Activated naive CD4-positive, alpha-beta T cell treated with Interleukin-2 at 50 U/mL for 16 hours (primary cell): ENCODE results near the gene PRR33.
"Not testable (repeated sequence)": the region's sequence is repeated elsewhere in the genome, so short reads cannot be mapped to it uniquely, and the experiment has no call there.

Source experiments
- DNase-seq: peaks from one replicate; pipeline ENCODE4 v3.0.0-alpha.2; 2020

The PRR33 gene

DNA sequence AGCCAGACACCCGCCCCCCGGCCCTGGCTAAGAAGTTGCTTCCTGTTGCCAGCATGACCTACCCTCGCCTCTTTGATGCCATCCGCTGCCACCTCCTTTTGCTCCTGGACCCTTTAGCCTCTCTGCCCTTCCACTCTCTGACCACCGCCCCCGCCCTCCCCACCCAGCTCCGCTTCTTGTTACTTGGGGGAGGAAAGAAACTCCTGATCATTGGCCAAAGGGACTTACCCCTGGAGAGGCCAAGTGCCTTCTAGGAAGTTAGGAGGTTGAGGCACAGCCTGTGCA lies at the start of gene PRR33:
TSS of gene PRR33 (minus strand) at position 65 of the 285 bp plus-strand sequence. CDS start 1,311 bp downstream, outside the sequence.
- no peak for DNase-seq

DNA sequence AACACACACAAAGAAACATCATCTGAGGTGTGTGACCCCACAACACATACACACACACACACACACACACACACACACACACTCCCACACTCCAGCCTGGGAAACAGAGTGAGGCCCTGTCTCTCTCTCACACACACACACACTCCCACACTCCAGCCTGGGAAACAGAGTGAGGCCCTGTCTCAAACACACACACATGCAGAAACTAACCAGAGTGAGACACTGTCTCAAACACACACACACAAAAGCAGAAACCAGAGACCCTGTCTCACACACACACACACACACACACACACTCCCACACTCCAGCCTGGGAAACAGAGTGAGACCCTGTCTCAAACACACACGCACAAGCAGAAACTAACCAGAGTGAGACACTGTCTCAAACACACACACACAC lies 48.1 kb upstream of the PRR33 start:
- DNase-seq = not testable (repeated sequence)

DNA sequence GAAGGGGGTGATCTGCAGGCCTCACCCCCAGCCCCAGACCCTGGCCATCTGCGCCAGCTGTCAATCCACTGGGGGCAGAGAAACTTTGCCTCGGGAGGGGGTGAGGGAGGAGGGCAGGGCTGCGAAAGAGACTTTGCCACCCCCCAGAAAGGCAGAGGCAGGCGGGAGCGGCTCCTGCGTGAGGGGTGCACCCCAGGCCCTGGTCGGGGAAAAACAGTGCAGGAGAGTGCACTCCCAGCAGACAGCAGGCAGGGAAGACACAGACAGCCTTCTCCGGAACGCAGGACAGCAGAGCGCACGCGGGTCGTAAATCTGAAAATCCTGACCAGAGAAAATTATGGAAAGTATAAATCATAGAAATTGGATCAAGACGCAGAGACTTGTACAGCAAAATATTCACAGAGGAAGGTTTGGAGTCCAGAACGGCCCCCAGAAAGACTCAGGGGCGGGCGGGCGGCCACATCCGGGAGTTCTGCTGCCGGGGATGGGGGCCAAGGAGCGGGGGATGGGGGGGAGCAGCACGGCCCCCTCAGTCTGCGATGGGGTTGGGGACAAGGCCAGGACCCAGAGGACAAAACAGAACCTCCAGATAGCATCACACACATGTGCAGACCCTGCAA lies 47.4 kb upstream of the PRR33 start:
- no peak for DNase-seq

DNA sequence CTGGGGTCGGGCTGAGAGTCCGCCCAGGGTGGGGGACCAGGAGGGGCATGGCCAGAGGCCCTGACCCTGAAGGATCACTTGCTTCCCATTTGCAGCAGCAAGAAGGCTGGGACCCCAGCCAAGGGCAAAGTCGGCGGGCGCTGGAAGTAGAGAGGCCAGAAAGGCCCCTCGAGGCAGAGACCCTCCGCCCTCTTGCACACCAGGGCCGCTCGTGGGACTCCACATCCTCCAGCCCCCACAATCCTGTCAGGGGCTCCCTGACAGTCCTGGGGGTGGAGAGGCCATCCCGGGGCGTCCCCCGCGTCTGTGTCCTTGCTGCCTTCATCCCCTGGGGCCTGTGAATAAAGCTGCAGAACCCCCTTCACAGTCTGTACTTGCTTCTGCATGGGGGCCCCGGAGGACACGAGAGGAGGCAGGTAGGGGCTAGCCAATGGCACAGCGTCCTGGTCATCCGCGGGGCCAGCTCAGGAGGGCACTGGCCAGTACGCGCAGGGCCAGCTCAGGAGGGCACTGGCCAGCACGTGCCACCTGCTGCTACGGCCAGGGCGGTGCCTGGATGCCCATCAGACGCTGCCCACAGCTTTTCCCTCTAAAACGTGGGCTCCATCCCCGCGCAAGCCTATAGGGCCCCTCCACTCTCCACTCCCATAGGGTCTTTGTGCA lies 46.8 kb upstream of the PRR33 start:
- DNase-seq = no peak

DNA sequence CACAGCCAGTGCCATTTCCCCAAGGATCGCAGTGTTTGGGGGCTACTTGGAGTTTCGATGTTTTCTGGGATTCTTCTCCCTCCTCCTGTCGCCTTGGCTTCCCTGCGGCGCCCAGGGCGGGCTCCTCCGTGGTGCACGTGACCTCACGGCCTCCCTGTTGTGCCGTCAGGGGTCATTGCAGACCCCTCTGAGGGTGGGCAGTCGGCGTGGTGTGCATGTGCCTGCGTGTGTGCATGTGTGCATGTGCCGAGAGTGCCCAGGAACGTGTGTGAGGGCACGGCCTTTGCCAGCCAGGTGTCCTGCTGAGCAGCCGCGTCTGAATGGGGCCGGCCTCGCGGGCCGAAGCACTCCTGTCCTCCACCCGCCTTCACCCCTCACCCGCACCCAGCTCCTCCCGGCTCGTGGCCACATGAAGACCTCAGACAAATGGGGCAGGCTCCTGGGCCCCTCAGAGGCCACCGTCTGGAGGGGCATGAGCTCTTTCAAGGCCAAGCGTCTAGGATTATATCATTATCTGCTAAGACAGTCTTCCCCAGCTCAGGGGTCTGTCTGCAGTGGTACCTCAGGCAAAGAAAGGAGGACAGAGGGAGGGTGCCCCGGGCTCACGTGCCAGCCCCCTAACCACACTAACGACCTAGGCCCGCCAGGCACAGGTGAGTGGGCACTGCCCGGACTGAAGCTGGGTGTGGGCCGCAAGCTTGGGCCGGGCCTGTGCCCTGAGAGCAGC lies 46.1 kb upstream of the PRR33 start:
- DNase-seq = no peak

DNA sequence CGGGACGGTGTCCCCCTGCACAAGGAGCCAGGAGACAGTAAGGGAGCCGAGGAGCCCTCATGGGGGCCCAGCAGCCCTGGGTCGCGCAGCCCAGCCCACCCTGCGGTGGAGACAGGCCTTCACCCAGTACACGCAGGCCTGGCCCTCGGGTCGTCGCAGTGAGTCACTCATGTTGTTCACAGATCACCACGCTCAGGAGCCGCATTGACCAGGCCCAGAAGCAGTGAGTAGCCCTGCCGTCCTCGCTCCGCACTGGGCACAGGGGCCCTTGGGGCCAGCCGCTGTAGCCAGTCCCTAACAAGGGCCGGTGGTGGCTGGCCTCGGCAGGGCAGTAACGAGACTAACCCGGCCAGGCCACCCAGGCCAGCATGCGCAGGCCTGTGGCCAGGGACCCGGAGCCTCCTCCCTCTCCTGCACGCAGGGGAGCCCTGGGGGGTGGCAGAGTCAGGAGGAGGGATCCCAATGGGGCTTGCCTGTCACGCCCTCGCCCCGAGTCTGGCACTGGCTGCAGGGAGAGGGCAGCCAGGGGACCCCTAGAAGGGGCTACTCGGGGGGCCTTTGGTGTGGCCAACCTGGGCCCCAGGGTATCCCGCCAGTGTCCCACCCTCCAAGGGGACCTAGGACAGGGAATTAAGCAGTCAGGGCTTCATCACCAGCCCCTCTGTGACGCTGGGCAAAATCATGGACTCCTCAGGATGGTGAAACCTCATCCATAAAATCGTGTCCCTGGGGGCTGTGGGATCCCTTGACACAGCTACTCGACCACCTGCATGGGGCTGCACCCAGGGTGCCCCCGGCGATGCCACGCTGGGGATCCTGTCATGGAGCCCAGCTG lies 45.3 kb upstream of the PRR33 start:
- DNase-seq = no peak

DNA sequence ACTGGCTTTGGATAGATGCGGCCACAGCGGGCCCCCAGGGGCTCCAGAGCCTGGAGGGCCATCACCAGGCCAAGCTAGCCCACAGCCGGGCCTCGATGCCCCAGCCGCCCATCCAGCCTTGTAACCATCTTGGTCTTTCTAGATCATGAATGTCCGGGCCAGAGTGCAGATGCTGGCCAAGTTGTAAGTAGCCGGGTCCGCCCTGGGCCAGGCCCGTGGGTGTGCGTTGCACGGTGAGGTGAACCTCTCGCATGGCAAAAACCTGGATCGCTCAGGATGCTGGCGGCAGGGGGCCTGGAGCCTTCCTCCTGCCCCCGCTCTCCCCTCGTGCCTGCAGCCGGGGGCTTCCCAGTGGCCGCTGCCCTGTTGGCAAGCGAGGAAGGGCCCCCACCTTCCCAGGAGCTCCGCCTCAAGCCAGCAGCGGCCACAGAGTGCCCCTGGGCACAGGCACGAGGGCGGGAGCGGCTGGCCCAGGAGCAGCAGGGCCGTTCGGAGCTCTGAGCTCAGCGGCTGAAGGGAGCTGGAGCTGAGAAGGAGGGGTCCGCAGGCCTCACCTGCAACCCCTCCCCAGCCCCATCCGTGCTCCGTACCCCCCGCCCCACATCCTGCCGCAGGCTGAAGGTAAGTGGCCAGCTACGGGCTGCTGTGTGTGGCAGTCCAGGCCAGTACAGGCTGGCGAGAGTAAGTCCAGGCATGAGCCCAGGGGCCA lies 44.5 kb upstream of the PRR33 start:
- DNase-seq = no peak

DNA sequence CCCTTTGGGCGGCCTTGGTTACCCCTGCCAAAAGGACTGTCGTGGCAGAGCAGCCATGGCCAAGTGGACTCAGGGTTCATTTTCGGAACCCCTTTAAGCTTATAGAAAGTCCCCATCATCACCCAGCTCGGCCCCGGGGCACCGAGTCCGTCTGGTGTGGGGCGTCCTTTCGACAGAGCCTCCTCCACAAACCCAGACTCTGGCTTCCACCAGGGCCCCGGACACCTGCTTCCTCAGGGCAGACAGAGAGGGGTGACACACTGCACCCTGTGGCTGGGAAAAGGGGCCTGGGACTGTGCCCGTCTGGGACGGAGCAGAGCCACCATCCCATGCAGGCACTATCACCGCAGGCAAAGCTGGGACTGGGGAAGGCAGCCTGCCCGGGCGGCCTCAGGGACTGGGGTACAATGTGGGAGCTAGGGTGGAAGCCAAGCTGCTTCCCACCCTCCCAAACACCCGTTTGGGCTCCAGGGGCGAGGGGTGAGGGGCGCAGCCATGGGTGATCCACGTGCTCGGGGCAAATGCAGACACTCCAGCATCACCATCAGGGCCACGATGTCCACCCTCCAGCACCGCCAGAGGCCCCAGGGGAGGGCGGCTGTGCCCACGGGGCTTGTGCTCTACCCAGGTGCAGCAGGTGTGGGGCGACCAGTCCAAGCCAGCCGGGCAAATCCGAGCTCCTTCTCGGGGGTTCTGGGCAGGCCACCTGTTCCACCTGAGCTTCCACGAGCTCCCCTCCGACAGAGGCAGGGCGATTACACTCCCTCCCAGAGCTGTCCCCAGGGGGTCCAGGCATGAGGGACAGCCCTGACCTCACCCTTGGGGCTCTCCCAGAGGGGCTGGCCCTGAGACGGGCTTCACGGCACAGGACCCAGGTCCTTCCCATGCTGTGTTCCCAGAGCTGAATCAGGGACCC lies 43.7 kb upstream of the PRR33 start:
- DNase-seq = no peak

DNA sequence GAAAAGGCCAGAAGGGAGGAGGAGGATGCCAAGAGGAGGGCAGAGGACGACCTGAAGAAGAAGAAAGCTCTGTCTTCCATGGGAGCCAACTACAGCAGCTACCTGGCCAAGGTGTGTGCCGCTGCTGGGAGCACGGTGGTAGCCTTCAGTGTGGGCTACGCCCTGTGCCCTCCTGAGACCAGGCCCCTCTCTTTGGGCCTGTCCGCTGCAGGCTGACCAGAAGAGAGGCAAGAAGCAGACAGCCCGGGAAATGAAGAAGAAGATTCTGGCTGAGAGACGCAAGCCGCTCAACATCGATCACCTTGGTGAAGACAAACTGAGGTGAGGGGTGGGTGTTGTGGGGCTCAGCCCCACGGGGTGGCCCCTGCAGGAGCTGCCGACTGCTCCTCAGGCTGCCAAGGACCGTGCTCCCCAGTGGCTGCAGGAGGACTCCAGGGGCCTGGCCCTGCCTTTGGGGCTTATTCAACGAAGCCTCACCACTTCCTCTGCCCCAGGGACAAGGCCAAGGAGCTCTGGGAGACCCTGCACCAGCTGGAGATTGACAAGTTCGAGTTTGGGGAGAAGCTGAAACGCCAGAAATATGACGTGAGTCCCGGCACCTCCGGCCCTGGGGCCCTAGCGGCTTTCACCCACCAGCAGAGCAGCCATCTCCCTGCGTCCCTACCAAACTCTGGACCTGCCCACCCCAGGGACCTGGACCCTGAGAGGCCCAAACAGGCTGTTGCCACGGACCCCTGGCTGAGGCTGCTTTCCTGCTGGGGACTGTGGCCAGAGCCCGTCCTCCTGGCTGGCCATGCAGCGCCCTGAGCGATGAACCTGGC lies 42.9 kb upstream of the PRR33 start:
- no peak for DNase-seq

DNA sequence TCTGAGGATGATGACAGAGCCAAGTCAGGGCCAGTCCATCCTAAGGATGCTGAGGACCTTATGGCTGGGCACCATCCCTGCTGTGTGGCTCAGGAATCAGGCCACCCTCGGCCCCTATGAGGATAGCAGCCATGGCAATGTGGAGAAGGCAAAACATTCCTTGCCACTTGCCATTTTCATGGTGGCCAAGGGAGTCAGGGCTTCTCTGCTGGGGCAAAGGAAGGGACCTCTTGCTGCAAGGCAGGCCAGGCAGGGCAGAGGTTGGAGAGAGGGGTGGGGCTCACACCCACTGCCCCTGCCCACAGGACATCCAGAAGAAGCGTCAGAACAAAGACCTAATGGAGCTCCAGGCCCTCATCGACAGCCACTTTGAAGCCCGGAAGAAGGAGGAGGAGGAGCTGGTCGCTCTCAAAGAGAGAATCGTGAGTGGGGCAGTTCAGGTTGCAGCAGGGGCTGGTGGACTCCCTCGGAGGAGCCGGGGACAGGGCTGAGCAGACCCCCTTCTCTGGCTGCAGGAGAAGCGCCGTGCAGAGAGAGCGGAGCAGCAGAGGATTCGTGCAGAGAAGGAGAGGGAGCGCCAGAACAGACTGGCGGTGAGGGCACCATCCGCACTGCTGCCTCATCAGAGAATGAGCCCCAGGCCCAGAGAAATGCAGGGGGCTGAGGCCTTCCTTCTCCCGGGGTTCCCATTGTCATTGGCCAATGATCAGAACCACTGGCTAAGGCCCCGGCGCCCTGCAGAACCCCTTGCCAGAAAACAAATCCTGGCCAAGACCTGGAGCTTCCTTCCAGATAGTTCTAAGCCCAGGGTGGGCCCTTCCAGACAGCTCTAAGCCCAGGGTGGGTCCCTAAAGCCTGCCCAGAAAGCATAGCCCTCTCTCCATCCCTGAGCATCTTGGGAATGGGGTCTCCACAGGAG lies 42.0 kb upstream of the PRR33 start:
- DNase-seq = no peak

DNA sequence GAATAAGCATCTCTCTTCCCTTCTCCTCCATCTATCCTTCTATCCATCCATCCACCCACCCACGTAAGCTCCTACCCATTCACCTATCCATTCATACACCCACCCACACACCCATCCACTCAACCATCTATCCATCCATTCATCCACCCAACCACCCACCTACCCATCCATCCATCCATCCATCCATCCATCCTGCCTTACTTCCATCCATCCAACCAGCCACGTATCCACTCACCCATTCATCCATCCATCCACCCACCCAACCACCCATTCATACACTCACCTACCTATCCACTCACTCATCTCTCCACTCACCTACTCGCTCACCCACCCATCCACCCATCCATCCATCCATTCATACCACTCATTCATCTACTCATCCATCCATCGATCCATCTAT lies 41.0 kb upstream of the PRR33 start:
- no peak for DNase-seq

DNA sequence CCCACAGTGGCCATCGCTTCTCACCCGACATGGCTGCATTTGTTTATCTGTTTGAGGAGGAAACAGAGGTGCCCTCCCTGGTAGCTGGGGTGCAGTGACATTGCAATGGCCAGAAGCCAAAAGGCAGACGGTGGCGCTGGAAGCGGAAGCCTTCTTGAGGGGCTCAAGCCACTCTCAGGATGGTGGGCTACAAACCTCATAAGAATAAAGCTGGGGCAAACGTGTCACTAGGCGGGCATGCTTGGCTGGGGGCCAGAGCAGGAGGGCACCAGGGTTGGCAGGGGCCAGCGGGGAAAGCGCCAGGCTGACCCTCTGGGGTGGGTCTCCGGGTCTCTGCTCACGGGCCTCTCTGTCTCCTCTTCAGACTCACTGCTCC lies 40.4 kb upstream of the PRR33 start:
- no peak for DNase-seq

DNA sequence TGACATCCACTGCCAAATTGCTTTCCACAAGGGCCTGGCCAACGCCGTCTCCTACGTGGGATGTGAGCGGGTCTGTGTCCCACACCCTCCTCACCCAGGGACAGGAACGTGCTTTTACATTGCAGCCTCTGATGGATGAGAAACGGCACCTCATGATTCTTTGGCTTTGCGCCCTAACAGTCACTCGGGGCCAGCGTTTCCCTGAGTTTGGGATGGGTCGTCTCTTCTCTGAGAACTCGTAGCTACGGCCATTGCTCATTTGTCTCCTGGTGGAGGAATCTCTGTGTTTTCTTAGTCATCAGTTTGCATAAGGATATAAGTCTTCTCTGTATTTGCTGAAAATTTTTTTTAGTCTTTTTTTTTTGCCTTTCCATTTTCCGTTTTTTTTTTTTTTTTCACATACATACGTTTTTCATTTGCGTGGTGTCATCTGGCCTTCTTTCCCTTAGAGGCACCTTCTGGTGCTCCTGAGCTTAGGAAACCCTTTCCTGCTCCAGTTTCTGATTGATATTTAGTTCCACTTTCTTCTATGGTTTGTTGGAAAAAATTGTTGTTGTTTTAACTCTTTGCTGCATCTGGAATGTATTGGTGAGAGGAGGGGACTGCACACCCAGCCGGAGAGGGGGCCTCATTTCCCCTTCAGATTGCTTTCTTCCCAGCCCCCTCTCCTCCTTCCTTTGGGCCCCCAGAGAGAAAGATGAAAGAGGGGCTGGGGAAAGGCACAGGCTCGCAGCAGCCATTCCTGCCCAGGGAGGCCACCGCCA lies 39.8 kb upstream of the PRR33 start:
- no peak for DNase-seq

DNA sequence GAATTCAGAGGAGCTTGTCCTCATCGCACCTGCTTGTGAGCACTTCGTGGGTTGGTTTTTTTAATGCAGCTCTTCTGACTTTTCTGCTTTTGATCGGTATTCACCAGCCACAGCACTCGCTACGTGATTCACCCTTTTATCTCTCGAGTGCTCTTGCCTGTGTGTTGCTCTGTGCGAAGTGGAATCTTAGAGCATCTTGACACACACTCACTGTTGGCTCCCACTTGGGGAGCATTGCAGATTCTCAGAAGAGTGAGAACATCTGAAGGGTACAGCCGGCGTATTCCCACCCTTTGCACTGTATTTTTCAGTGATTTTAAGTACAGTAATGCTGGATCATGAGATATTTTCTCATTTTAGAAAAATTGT lies 38.8 kb upstream of the PRR33 start:
- DNase-seq = no peak

DNA sequence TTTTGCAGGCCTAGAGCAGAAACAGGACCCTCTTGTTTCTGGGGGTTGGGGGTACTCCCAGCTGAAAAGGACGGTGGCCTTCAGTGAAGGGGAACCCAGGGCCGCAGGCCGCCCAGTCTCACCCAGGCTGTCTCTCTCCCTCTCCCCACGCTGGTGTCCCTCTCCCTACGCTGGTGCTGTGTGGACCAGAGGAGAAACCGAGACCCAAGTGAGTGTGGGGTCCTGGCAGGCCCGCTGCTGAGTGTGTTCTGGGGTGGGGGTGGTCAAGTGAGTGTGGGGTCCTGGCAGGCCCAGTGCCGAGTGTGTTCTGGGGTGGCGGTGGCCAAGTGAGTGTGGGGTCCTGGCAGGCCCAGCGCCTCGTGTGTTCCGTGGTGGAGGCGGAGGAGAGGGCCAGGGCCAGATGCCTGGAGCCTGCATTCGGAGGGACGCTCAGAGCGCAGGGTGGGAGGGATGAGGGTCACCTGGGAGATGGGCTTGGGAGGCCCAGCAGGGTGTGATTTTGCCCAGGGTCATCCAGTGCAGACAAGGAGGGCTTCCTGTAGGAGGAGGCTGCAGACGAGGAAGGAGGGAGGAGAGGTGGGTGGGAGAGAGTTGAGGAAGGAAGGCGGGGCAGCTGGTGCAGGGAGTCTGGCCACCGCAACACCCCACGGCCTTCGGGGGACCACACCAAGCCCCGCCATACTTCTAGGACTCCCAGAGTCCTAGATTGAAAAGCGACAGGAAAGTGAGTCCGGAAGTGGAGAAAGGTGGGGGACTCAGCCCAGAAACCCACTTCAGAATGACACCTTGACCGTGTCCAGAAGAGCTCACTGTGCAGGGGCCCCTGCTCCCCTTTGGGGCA lies 38.1 kb upstream of the PRR33 start:
- DNase-seq = no peak

DNA sequence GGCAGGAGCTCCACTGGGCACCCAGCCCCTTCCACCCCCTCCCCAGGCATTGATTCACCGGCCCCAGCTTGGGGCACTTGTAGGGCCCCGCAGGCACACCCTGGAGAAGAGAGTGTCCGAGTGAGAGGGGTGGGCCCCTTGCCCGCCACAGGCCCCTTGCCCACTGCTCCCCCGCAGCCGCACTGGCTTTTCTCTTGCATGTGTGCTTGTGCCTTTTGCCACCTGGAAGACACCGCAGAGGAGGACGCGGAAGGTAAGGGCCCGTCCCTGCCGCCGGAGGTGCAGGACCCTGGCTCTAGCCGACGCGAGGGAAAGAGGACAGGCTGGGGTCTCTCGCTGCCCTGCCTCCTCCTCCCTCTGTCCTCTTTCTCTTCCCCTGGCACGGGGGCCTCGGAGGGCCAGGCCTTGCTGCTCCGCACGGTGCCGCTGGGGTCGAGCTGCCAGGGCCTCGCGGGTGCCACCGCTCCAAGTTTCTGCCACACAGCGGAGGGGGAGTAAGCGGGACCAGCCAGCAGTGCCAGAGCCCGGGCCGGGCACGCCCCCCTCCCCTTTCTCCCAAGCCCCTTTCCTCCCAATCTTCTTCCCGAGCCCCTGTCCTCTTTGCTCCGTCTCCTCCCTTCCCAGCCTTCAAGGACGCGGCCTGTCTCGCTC lies 37.3 kb upstream of the PRR33 start:
- no peak for DNase-seq

DNA sequence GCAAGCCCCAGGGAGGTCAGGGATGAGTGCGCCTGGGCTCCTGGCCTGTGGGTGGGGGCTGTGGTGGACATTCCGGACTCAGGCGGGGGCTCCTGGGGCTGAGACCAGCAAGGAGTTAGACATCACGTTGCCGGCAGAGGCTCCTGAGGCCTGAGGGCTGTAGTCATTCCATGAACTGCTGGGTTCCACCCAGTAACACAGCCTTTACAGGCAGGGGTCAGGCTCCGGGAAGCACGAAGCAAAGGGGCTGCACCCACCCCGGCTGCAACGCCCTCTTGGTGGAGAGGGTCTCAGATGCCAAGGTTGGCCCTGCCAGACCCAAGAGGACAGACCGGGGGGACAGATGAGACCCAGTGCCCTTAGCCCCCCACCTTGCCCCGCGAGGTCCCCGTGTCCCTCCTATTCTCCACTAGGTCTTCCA lies 36.8 kb upstream of the PRR33 start:
- no peak for DNase-seq
